Upper lobe of left lung (tissue), 6 donors: ENCODE results near the gene FLT4. TPM values are rescaled to one million over a fixed set of nuclear protein-coding genes. Genes with fewer than 3 reads are reported as not detected.

ENCODE experiments used
- ATAC-seq, 2 donors: fragments of 200-7000 bp; cut with Tn5 transposase; one replicate each; pipeline ENCODE4 v1.9.1; 2022; ENCODE audit warnings: mild to moderate bottlenecking in 2 of 2, moderate library complexity in 2 of 2; ENCODE audit not compliant: low FRiP score in 2 of 2
- DNase-seq, 2 donors: peaks; one replicate each; pipeline ENCODE4 v3.0.0-alpha.2; 2019 to 2020
- H3K27ac ChIP-seq, 4 donors: fragments of 200-600 bp; sonication (generic); one replicate each; pipeline ENCODE4 v1.5.1; 2016 to 2019
- H3K27me3 ChIP-seq, 4 donors: fragments of 200-600 bp; sonication (generic); one replicate each; pipeline ENCODE4 v1.5.1; 2017 to 2019
- H3K36me3 ChIP-seq, 4 donors: fragments of 200-600 bp; sonication (generic); one replicate each; pipeline ENCODE4 v1.5.1; 2016 to 2019
- H3K4me1 ChIP-seq, 4 donors: fragments of 200-600 bp; sonication (generic); one replicate each; pipeline ENCODE4 v1.5.1; 2018 to 2019
- H3K4me3 ChIP-seq, 4 donors: fragments of 200-600 bp; sonication (generic); one replicate each; pipeline ENCODE4 v1.5.1; 2017 to 2019; ENCODE audit warnings: mild to moderate bottlenecking in 2 of 4, moderate library complexity in 1 of 4
- H3K9me3 ChIP-seq, 4 donors: fragments of 200-600 bp; sonication (generic); one replicate each; pipeline ENCODE4 v1.5.1; 2018 to 2019
- CTCF ChIP-seq, 6 experiments: fragments of 450-650 bp in 4 of 6; fragments of 200-600 bp in 2 of 6; sonication (generic) in 2 of 6; IDR thresholded peaks; one replicate each; pipeline ENCODE4 v1.5.1; 2016 to 2019; ENCODE audit warnings: antibody characterized with exemption in 6 of 6
- EP300 ChIP-seq, 4 donors: sonication (generic); formaldehyde crosslinking; IDR thresholded peaks; one replicate each; pipeline ENCODE4 v1.5.1; 2017; ENCODE audit warnings: antibody characterized with exemption in 4 of 4, control low read depth in 2 of 4
- POLR2A ChIP-seq, 4 donors: fragments of 450-650 bp; IDR thresholded peaks; one replicate each; pipeline ENCODE4 v1.5.1; 2016 to 2017; ENCODE audit warnings: antibody characterized with exemption in 4 of 4, mild to moderate bottlenecking in 2 of 4
- POLR2AphosphoS5 ChIP-seq, 2 donors: sonication (generic); formaldehyde crosslinking; IDR thresholded peaks; one replicate each; pipeline ENCODE4 v1.5.1; 2017; ENCODE audit warnings: antibody characterized with exemption in 2 of 2
- WGBS, 2 donors: methylation state at CpG; one replicate each; pipeline ENCODE4 v1.1.5; 2017 to 2018; 5-methylcytosine and 5-hydroxymethylcytosine counted together
- total RNA-seq, 6 donors: library from RNA; depleted of rRNA in 4 of 6; stranded (reverse); fragments of >200 nt in 4 of 6; gene quantifications; one replicate each; pipeline versions ENCODE4 v1.1.0 to v1.2.1, GENCODE V29; 2016 to 2021
- donor health status: DM: no; HTN: no; CAD: no; lungs with moderate emphysema.
- donor health status: DM: no; HTN: yes; CAD: no; lungs with severe emphysema.

The FLT4 gene
- total RNA-seq, 6 donors from 2014 or later = 11.7 to 34.0 (median 21.2) TPM

GRCh38 chr5:180583738-180584137 is 65.7 kb downstream of the FLT4 start:
- no peak for ATAC-seq
- 62 to 63% methylated on average over 2 of the region's 2 CpGs for WGBS, 2 donors
- DNase-seq = no peak
- H3K9me3 ChIP-seq = no peaks in the 10 kb centered on the region
- no peaks in the 10 kb centered on the region for H3K27me3 ChIP-seq
- H3K4me3 ChIP-seq = no peak overlapping the region
- no peak overlapping the region for H3K27ac ChIP-seq
- H3K36me3 ChIP-seq = no peaks in the 10 kb centered on the region
- TF ChIP-seq CTCF (IDR thresholded peaks at IDR 0.05) (no peak), POLR2AphosphoS5 (IDR thresholded peaks at IDR 0.05) (no peak), EP300 (IDR thresholded peaks at IDR 0.05) (no peak), POLR2A (IDR thresholded peaks at IDR 0.05) (no peak)
- no peaks in the 10 kb centered on the region for H3K4me1 ChIP-seq

- WGBS, 2 donors = 86 to 89% methylated on average over 6 of the region's 6 CpGs
- Histone ChIP-seq H3K36me3 (peaks cover 0 to 14% (median 4%) of the 10 kb centered on the region in 4 donors), H3K27ac (no peak overlapping the region), H3K4me1 (no peaks in the 10 kb centered on the region), H3K27me3 (no peaks in the 10 kb centered on the region), H3K4me3 (no peak overlapping the region), H3K9me3 (no peaks in the 10 kb centered on the region)
- ATAC-seq (no peak), DNase-seq (no peak)
- no peak for TF ChIP-seq POLR2AphosphoS5 (IDR thresholded peaks at IDR 0.05)
- no peak for TF ChIP-seq EP300 (IDR thresholded peaks at IDR 0.05)
- TF ChIP-seq CTCF (IDR thresholded peaks at IDR 0.05) = no peak
- TF ChIP-seq POLR2A (IDR thresholded peaks at IDR 0.05) = no peak
Measured at GRCh38 chr5:180580681-180581080, 68.7 kb downstream of the FLT4 start.

- Histone ChIP-seq H3K36me3 (peaks cover 0 to 62% (median 20%) of the 10 kb centered on the region in 4 donors), H3K27me3 (no peaks in the 10 kb centered on the region), H3K4me1 (no peaks in the 10 kb centered on the region), H3K4me3 (no peak overlapping the region), H3K9me3 (no peaks in the 10 kb centered on the region), H3K27ac (no peak overlapping the region)
- no peak for DNase-seq
- ATAC-seq = no peak
- 85 to 92% methylated on average over 2 of the region's 2 CpGs for WGBS, 2 donors
- no peak for TF ChIP-seq POLR2A (IDR thresholded peaks at IDR 0.05)
- TF ChIP-seq CTCF (IDR thresholded peaks at IDR 0.05) = no peak
- TF ChIP-seq POLR2AphosphoS5 (IDR thresholded peaks at IDR 0.05) = no peak
- TF ChIP-seq EP300 (IDR thresholded peaks at IDR 0.05) = no peak
Measured at GRCh38 chr5:180575571-180575970, 73.8 kb downstream of the FLT4 start.

GRCh38 chr5:180568914-180569313 is 80.5 kb downstream of the FLT4 start:
- WGBS, 2 donors = 81 to 82% methylated on average over 8 of the region's 8 CpGs
- peaks cover 14 to 86% (median 40%) of the 10 kb centered on the region in 4 donors for H3K36me3 ChIP-seq
- no peaks in the 10 kb centered on the region for H3K9me3 ChIP-seq
- no peak overlapping the region for H3K4me3 ChIP-seq
- H3K27me3 ChIP-seq = no peaks in the 10 kb centered on the region
- no peak overlapping the region for H3K27ac ChIP-seq
- ATAC-seq (no peak), DNase-seq (no peak)
- H3K4me1 ChIP-seq = no peaks in the 10 kb centered on the region
- TF ChIP-seq POLR2AphosphoS5 (IDR thresholded peaks at IDR 0.05) (no peak), CTCF (IDR thresholded peaks at IDR 0.05) (no peak), POLR2A (IDR thresholded peaks at IDR 0.05) (no peak), EP300 (IDR thresholded peaks at IDR 0.05) (no peak)

- Histone ChIP-seq H3K27me3 (no peaks in the 10 kb centered on the region), H3K4me3 (no peak overlapping the region), H3K4me1 (no peaks in the 10 kb centered on the region), H3K9me3 (no peaks in the 10 kb centered on the region), H3K36me3 (peaks cover 14 to 59% (median 21%) of the 10 kb centered on the region in 4 donors), H3K27ac (no peak overlapping the region)
- no peak for TF ChIP-seq CTCF (IDR thresholded peaks at IDR 0.05)
- DNase-seq (no peak), ATAC-seq (no peak)
- WGBS, 2 donors = 87 to 91% methylated on average over 3 of the region's 3 CpGs
Measured at GRCh38 chr5:180563994-180564393, 85.4 kb downstream of the FLT4 start.
